Endothelial cell (in vitro differentiated cells): ENCODE measurements around the gene PPIE. TPM values are rescaled to one million over a fixed set of nuclear protein-coding genes. Genes with fewer than 3 reads are reported as not detected.
"Not testable (repeated sequence)": the region's sequence is repeated elsewhere in the genome, so short reads cannot be mapped to it uniquely, and the experiment has no call there.

ENCODE experiments used
- DNase-seq: peaks from one replicate; pipeline ENCODE4 v3.0.0; 2021; ENCODE audit warnings: low spot score
- H3K27ac Mint-ChIP-seq: one replicate; pipeline ENCODE4 v1.8.0; 2021; ENCODE audit warnings: mixed read lengths, inconsistent platforms; ENCODE audit not compliant: unreplicated experiment
- H3K27me3 Mint-ChIP-seq: one replicate; pipeline ENCODE4 v1.8.0; 2021; ENCODE audit warnings: mild to moderate bottlenecking, moderate library complexity, mixed read lengths, inconsistent platforms; ENCODE audit not compliant: unreplicated experiment
- H3K36me3 Mint-ChIP-seq: one replicate; pipeline ENCODE4 v1.8.0; 2021; ENCODE audit warnings: mild to moderate bottlenecking, low read depth, mixed read lengths, inconsistent platforms; ENCODE audit not compliant: unreplicated experiment
- H3K4me1 Mint-ChIP-seq: one replicate; pipeline ENCODE4 v1.8.0; 2021; ENCODE audit warnings: mild to moderate bottlenecking, mixed read lengths, inconsistent platforms; ENCODE audit not compliant: unreplicated experiment
- H3K4me3 Mint-ChIP-seq: one replicate; pipeline ENCODE4 v1.8.0; 2021; ENCODE audit warnings: mild to moderate bottlenecking, mixed read lengths, inconsistent platforms; ENCODE audit not compliant: unreplicated experiment
- H3K9me3 Mint-ChIP-seq: one replicate; pipeline ENCODE4 v1.8.0; 2021; ENCODE audit warnings: mixed read lengths, inconsistent platforms; ENCODE audit not compliant: unreplicated experiment
- total RNA-seq: library from RNA; stranded (reverse); fragmentation: NEBNext Ultra II Directional; extraction: Animal tissue kit (Norgen Biotek cat#: 25700); gene quantifications from one replicate; pipeline ENCODE4 v1.2.1, GENCODE V29; 2021; ENCODE audit not compliant: unreplicated experiment
- TF ChIP-seq, protein P1 (sequence below): fragments of 200-600 bp; sonication (generic); IDR thresholded peaks from one replicate; pipeline ENCODE4 v1.5.0; 2021; ENCODE audit warnings: antibody characterized with exemption; ENCODE audit not compliant: unreplicated experiment

PPIE gene
- total RNA-seq, 1 donor from 2014 or later = 38.1 TPM

- Mint-ChIP-seq H3K4me3 (no peak overlapping the region), H3K9me3 (no peaks in the 10 kb centered on the region), H3K36me3 (no peaks in the 10 kb centered on the region), H3K27ac (no peak overlapping the region), H3K27me3 (peaks cover 1% of the 10 kb centered on the region), H3K4me1 (no peaks in the 10 kb centered on the region)
- DNase-seq = no peak
- TF ChIP-seq, protein P1, sequence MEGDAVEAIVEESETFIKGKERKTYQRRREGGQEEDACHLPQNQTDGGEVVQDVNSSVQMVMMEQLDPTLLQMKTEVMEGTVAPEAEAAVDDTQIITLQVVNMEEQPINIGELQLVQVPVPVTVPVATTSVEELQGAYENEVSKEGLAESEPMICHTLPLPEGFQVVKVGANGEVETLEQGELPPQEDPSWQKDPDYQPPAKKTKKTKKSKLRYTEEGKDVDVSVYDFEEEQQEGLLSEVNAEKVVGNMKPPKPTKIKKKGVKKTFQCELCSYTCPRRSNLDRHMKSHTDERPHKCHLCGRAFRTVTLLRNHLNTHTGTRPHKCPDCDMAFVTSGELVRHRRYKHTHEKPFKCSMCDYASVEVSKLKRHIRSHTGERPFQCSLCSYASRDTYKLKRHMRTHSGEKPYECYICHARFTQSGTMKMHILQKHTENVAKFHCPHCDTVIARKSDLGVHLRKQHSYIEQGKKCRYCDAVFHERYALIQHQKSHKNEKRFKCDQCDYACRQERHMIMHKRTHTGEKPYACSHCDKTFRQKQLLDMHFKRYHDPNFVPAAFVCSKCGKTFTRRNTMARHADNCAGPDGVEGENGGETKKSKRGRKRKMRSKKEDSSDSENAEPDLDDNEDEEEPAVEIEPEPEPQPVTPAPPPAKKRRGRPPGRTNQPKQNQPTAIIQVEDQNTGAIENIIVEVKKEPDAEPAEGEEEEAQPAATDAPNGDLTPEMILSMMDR = no peak
Measured at GRCh38 chr1:39776886-39777285, 38.2 kb downstream of the PPIE start.

- Mint-ChIP-seq H3K27me3 (peaks cover 1% of the 10 kb centered on the region), H3K4me3 (no peak overlapping the region), H3K9me3 (no peaks in the 10 kb centered on the region), H3K4me1 (no peaks in the 10 kb centered on the region), H3K36me3 (no peaks in the 10 kb centered on the region), H3K27ac (no peak overlapping the region)
- TF ChIP-seq, protein P1 = no peak
- DNase-seq = no peak
Measured at GRCh38 chr1:39777306-39777705, 38.6 kb downstream of the PPIE start.

DNA sequence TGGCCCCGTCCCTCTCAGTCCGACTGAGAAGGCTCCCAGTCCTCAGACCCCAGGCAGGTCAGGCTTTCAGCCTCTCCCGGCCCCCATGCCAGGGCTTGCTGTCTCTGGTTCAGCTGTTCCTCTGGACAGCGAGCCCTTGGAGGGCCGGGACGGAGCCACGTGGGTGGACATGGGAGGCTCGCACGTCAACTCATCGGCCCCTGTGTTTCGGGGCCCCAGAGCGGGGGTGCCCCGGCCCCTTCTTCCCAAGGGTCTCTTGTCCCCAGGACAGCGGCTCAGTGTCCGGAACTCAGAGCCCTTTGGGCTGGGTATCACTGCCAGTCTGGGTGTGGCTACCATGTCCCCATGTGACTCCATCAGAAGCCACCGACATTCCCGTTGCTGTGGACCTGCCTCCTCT lies 39.2 kb downstream of the PPIE start:
- H3K4me3 Mint-ChIP-seq, H3K27me3 Mint-ChIP-seq, H3K4me1 Mint-ChIP-seq, DNase-seq, H3K27ac Mint-ChIP-seq, H3K9me3 Mint-ChIP-seq, H3K36me3 Mint-ChIP-seq: not testable (repeated sequence)

GRCh38 chr1:39778463-39779099 lies 39.9 kb downstream of the PPIE start:
- H3K36me3 Mint-ChIP-seq, H3K4me1 Mint-ChIP-seq, H3K27me3 Mint-ChIP-seq, H3K9me3 Mint-ChIP-seq, H3K4me3 Mint-ChIP-seq, H3K27ac Mint-ChIP-seq, DNase-seq: not testable (repeated sequence)

GRCh38 chr1:39779137-39779536 lies 40.5 kb downstream of the PPIE start:
- no peaks in the 10 kb centered on the region for H3K9me3 Mint-ChIP-seq
- no peak for DNase-seq
- no peak overlapping the region for H3K4me3 Mint-ChIP-seq
- peaks cover 10% of the 10 kb centered on the region for H3K27me3 Mint-ChIP-seq
- TF ChIP-seq, protein P1 = no peak
- H3K27ac Mint-ChIP-seq = no peak overlapping the region
- no peaks in the 10 kb centered on the region for H3K36me3 Mint-ChIP-seq
- H3K4me1 Mint-ChIP-seq = no peaks in the 10 kb centered on the region

GRCh38 chr1:39779821-39780220 lies 41.1 kb downstream of the PPIE start:
- Mint-ChIP-seq H3K27ac (no peak overlapping the region), H3K4me3 (no peak overlapping the region), H3K9me3 (no peaks in the 10 kb centered on the region), H3K36me3 (no peaks in the 10 kb centered on the region), H3K27me3 (peaks cover 10% of the 10 kb centered on the region), H3K4me1 (no peaks in the 10 kb centered on the region)
- TF ChIP-seq, protein P1 = no peak
- DNase-seq = no peak
